H1 (cell line): Measurements from ENCODE around the gene SEMA4D. TPM values are rescaled to one million over a fixed set of nuclear protein-coding genes. Genes with fewer than 3 reads are reported as not detected.

Experiments
- BACH1 ChIP-seq: IDR thresholded peaks from 2 replicates; pipeline ENCODE4 v1.6.1; 2012; ENCODE audit warnings: low read length, improper control_type of control experiment
- BCL11A ChIP-seq, 2 experiments: IDR thresholded peaks; one replicate each; pipeline ENCODE4 v1.6.1; 2011; ENCODE audit warnings: low read depth in 2 of 2, low read length in 2 of 2, mild to moderate bottlenecking in 2 of 2
- EGR1 ChIP-seq: IDR thresholded peaks from 2 replicates; pipeline ENCODE4 v1.6.1; 2011; ENCODE audit warnings: low read depth, low read length, borderline replicate concordance
- GABPA ChIP-seq: IDR thresholded peaks from 2 replicates; pipeline ENCODE4 v1.6.1; 2011; ENCODE audit warnings: mild to moderate bottlenecking, low read length, moderate library complexity, borderline replicate concordance; ENCODE audit not compliant: insufficient read depth
- SP1 ChIP-seq: IDR thresholded peaks from 2 replicates; pipeline ENCODE4 v1.6.1; 2011; ENCODE audit warnings: low read depth, low read length
- TAF7 ChIP-seq: optimal IDR thresholded peaks from 2 replicates; pipeline ENCODE3; 2011; ENCODE audit warnings: low read depth, mild to moderate bottlenecking, inconsistent platforms, low read length, moderate library complexity, borderline replicate concordance
- YY1 ChIP-seq: IDR thresholded peaks from 2 replicates; pipeline ENCODE4 v1.6.1; 2011; ENCODE audit warnings: low read depth, mild to moderate bottlenecking, low read length
- polyA plus RNA-seq, 7 experiments: library from polyadenylated mRNA; depleted of rRNA in 3 of 7; stranded (reverse) in 5 of 7; unstranded in 2 of 7; fragments of >200 nt in 5 of 7; fragments of 200-250 nt in 2 of 7; gene quantifications; 1 replicate in 5 of 7; 2 replicates in 1 of 7; 4 replicates in 1 of 7; pipeline versions ENCODE4 v1.2.1 to v1.2.3, GENCODE V29; 2011 to 2013; ENCODE audit warnings: missing spikeins in 2 of 7, mixed read lengths in 2 of 7
- total RNA-seq: library from RNA; stranded (reverse); fragmentation: NEBNext Ultra II Directional; extraction: Animal tissue kit (Norgen Biotek cat#: 25700); gene quantifications from 2 replicates; pipeline ENCODE4 v1.2.1, GENCODE V29; 2021
- TF ChIP-seq, protein P1 (sequence below): fragments of 300-600 bp; sonication (generic); IDR thresholded peaks from 2 replicates; pipeline ENCODE4 v1.7.1; 2012; ENCODE audit warnings: low read length, moderate library complexity, mild to moderate bottlenecking, inconsistent platforms; ENCODE audit not compliant: insufficient replicate concordance
- TF ChIP-seq, protein P2 (sequence below): IDR thresholded peaks from 2 replicates; pipeline ENCODE4 v1.6.1; 2012; ENCODE audit warnings: low read length, inconsistent platforms

The SEMA4D gene
- total and polyA plus RNA-seq, 2 of the 8 experiments (the other 6 are each of a cell fraction or from before 2014, with no cell fraction given): 21.0 to 70.4 TPM

DNA sequence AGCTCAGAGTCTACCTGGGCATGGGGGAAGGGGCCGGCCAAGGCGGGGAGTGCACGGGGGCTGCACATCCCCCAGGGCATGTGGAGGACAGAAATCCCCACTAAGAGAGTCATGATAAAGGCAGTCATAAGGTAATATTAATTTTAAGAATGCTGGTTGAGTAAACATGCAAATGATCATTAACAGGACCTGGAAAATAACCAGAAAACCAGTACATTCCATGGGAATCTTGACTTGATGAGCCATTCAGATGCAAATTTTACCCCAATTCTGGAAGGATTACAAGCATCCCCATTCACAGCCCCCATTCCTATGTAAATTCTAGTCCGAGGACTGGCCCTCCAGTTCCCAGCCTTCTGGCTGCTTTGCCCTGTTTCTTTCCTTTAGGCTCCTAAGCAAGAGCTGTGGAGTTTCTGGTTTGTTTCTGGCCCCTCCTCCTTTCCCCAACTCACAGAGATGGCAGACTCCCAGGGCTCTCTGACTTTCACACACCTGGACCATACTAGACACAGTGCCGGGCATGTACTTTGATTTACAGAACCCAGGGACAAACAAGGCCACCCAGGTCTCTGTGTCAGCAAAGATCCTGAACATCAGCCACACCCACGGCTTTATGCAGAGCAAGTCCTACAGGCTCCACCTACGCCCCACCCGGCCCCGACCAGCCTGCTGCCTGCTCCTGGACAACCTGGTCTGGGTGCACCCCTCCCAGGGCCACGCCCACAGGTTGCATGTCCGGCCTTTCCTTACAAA is 62.7 kb downstream of the SEMA4D start (continued):
- TF ChIP-seq BCL11A (IDR thresholded peaks at IDR 0.05; ENCODE audit: low read depth in 2 of 2, low read length in 2 of 2): no peak
- no peak for TF ChIP-seq BACH1
- TF ChIP-seq EGR1: no peak
- TF ChIP-seq TAF7: no peak
- TF ChIP-seq YY1: 0 out of 2 replicates have a peak, but pooled peaks have one; percentile 7
- TF ChIP-seq, protein P1, sequence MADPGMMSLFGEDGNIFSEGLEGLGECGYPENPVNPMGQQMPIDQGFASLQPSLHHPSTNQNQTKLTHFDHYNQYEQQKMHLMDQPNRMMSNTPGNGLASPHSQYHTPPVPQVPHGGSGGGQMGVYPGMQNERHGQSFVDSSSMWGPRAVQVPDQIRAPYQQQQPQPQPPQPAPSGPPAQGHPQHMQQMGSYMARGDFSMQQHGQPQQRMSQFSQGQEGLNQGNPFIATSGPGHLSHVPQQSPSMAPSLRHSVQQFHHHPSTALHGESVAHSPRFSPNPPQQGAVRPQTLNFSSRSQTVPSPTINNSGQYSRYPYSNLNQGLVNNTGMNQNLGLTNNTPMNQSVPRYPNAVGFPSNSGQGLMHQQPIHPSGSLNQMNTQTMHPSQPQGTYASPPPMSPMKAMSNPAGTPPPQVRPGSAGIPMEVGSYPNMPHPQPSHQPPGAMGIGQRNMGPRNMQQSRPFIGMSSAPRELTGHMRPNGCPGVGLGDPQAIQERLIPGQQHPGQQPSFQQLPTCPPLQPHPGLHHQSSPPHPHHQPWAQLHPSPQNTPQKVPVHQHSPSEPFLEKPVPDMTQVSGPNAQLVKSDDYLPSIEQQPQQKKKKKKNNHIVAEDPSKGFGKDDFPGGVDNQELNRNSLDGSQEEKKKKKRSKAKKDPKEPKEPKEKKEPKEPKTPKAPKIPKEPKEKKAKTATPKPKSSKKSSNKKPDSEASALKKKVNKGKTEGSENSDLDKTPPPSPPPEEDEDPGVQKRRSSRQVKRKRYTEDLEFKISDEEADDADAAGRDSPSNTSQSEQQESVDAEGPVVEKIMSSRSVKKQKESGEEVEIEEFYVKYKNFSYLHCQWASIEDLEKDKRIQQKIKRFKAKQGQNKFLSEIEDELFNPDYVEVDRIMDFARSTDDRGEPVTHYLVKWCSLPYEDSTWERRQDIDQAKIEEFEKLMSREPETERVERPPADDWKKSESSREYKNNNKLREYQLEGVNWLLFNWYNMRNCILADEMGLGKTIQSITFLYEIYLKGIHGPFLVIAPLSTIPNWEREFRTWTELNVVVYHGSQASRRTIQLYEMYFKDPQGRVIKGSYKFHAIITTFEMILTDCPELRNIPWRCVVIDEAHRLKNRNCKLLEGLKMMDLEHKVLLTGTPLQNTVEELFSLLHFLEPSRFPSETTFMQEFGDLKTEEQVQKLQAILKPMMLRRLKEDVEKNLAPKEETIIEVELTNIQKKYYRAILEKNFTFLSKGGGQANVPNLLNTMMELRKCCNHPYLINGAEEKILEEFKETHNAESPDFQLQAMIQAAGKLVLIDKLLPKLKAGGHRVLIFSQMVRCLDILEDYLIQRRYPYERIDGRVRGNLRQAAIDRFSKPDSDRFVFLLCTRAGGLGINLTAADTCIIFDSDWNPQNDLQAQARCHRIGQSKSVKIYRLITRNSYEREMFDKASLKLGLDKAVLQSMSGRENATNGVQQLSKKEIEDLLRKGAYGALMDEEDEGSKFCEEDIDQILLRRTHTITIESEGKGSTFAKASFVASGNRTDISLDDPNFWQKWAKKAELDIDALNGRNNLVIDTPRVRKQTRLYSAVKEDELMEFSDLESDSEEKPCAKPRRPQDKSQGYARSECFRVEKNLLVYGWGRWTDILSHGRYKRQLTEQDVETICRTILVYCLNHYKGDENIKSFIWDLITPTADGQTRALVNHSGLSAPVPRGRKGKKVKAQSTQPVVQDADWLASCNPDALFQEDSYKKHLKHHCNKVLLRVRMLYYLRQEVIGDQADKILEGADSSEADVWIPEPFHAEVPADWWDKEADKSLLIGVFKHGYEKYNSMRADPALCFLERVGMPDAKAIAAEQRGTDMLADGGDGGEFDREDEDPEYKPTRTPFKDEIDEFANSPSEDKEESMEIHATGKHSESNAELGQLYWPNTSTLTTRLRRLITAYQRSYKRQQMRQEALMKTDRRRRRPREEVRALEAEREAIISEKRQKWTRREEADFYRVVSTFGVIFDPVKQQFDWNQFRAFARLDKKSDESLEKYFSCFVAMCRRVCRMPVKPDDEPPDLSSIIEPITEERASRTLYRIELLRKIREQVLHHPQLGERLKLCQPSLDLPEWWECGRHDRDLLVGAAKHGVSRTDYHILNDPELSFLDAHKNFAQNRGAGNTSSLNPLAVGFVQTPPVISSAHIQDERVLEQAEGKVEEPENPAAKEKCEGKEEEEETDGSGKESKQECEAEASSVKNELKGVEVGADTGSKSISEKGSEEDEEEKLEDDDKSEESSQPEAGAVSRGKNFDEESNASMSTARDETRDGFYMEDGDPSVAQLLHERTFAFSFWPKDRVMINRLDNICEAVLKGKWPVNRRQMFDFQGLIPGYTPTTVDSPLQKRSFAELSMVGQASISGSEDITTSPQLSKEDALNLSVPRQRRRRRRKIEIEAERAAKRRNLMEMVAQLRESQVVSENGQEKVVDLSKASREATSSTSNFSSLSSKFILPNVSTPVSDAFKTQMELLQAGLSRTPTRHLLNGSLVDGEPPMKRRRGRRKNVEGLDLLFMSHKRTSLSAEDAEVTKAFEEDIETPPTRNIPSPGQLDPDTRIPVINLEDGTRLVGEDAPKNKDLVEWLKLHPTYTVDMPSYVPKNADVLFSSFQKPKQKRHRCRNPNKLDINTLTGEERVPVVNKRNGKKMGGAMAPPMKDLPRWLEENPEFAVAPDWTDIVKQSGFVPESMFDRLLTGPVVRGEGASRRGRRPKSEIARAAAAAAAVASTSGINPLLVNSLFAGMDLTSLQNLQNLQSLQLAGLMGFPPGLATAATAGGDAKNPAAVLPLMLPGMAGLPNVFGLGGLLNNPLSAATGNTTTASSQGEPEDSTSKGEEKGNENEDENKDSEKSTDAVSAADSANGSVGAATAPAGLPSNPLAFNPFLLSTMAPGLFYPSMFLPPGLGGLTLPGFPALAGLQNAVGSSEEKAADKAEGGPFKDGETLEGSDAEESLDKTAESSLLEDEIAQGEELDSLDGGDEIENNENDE: no peak
- TF ChIP-seq, protein P2, sequence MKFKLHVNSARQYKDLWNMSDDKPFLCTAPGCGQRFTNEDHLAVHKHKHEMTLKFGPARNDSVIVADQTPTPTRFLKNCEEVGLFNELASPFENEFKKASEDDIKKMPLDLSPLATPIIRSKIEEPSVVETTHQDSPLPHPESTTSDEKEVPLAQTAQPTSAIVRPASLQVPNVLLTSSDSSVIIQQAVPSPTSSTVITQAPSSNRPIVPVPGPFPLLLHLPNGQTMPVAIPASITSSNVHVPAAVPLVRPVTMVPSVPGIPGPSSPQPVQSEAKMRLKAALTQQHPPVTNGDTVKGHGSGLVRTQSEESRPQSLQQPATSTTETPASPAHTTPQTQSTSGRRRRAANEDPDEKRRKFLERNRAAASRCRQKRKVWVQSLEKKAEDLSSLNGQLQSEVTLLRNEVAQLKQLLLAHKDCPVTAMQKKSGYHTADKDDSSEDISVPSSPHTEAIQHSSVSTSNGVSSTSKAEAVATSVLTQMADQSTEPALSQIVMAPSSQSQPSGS: 0 out of 2 replicates have a peak, but pooled peaks have one; percentile 49
- peak; percentile 93 for TF ChIP-seq SP1
- TF ChIP-seq GABPA: no peak
